HL-60 (cell line): ENCODE data around the gene C10orf71.

Experiments used
- DNase-seq, 2 experiments: peaks; one replicate each; pipeline ENCODE4 v3.0.0-alpha.2; 2010 to 2020; ENCODE audit warnings: low read depth in 1 of 2, low spot score in 1 of 2
- H3K27ac ChIP-seq: fragments of 250-450 bp; sonication (Bioruptor Pico); replicated peaks from 2 replicates; pipeline ENCODE4 v1.5.1; 2020; ENCODE audit warnings: mild to moderate bottlenecking, moderate library complexity
- H3K27me3 ChIP-seq: fragments of 250-450 bp; sonication (Bioruptor Pico); 2 replicates; pipeline ENCODE4 v1.5.1; 2021; ENCODE audit warnings: mild to moderate bottlenecking, moderate library complexity; ENCODE audit not compliant: insufficient read depth, poor library complexity, severe bottlenecking
- H3K4me3 ChIP-seq: replicated peaks from 2 replicates; pipeline ENCODE4 v1.5.1; 2011; ENCODE audit warnings: mild to moderate bottlenecking, control low read depth, low read length; ENCODE audit not compliant: insufficient read depth
- GABPA ChIP-seq: IDR thresholded peaks from 2 replicates; pipeline ENCODE4 v1.6.1; 2012; ENCODE audit warnings: low read depth
- POLR2AphosphoS5 ChIP-seq: IDR thresholded peaks from 2 replicates; pipeline ENCODE4 v1.6.1; 2012; ENCODE audit warnings: low read depth
- SPI1 ChIP-seq: IDR thresholded peaks from 2 replicates; pipeline ENCODE4 v1.6.1; 2012; ENCODE audit warnings: low read depth, mild to moderate bottlenecking, borderline replicate concordance
- TF ChIP-seq, protein P1 (sequence below): IDR thresholded peaks from one replicate; pipeline ENCODE4 v1.5.1; 2011; ENCODE audit warnings: low read length, control low read depth, inconsistent platforms; ENCODE audit not compliant: insufficient read depth
- TF ChIP-seq, protein P2 (sequence below): IDR thresholded peaks from 2 replicates; pipeline ENCODE4 v1.6.1; 2012; ENCODE audit warnings: low read depth; ENCODE audit not compliant: insufficient replicate concordance

C10orf71 gene

DNA sequence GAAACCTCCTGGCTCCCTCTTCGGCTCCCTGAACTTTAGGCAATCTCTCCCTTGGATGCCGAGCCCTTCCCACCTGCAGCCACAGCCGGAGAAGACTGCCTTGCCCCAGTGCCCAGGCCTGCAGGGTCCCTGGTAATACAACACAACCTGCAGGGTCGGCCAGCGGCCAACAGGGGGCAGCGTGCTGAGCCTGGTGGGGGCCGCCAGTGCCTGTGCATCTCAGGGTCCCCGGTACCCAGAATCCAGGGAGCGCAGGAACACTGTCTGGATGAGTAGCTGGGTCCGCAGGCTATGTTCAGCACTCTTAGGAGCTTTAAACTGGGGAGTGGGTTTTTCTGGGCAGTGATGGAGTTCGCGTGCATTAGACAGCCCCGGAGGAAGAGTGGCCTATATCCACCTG lies 17.5 kb upstream of the C10orf71 start:
- H3K27ac ChIP-seq, result no peak overlapping the region
- no peak for TF ChIP-seq POLR2AphosphoS5
- DNase-seq, result no peak
- H3K4me3 ChIP-seq, result no peak overlapping the region
- H3K27me3 ChIP-seq, result no peaks in the 10 kb centered on the region

DNA sequence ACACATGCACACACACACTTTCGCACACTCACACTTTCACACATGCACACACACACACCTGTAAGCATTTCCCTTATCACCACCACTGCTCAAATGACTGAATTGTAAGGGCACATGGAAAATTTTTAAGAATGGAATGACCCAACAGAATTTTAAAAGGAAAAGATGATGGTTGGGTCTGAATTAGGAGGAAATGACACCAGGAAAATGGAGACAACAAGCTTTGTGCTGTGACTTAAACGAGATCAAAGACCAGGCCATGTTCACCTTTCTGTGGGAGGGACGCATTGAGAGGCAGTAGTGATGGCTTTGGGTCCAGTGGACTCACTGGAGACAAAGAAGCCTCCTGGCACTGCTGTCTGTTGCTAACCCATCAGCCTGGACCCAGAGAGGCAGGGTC lies 16.7 kb upstream of the C10orf71 start:
- TF ChIP-seq POLR2AphosphoS5 (no peak), GABPA (no peak), SPI1 (no peak)
- TF ChIP-seq, protein P1, sequence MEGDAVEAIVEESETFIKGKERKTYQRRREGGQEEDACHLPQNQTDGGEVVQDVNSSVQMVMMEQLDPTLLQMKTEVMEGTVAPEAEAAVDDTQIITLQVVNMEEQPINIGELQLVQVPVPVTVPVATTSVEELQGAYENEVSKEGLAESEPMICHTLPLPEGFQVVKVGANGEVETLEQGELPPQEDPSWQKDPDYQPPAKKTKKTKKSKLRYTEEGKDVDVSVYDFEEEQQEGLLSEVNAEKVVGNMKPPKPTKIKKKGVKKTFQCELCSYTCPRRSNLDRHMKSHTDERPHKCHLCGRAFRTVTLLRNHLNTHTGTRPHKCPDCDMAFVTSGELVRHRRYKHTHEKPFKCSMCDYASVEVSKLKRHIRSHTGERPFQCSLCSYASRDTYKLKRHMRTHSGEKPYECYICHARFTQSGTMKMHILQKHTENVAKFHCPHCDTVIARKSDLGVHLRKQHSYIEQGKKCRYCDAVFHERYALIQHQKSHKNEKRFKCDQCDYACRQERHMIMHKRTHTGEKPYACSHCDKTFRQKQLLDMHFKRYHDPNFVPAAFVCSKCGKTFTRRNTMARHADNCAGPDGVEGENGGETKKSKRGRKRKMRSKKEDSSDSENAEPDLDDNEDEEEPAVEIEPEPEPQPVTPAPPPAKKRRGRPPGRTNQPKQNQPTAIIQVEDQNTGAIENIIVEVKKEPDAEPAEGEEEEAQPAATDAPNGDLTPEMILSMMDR, result no peak
- TF ChIP-seq, protein P2, sequence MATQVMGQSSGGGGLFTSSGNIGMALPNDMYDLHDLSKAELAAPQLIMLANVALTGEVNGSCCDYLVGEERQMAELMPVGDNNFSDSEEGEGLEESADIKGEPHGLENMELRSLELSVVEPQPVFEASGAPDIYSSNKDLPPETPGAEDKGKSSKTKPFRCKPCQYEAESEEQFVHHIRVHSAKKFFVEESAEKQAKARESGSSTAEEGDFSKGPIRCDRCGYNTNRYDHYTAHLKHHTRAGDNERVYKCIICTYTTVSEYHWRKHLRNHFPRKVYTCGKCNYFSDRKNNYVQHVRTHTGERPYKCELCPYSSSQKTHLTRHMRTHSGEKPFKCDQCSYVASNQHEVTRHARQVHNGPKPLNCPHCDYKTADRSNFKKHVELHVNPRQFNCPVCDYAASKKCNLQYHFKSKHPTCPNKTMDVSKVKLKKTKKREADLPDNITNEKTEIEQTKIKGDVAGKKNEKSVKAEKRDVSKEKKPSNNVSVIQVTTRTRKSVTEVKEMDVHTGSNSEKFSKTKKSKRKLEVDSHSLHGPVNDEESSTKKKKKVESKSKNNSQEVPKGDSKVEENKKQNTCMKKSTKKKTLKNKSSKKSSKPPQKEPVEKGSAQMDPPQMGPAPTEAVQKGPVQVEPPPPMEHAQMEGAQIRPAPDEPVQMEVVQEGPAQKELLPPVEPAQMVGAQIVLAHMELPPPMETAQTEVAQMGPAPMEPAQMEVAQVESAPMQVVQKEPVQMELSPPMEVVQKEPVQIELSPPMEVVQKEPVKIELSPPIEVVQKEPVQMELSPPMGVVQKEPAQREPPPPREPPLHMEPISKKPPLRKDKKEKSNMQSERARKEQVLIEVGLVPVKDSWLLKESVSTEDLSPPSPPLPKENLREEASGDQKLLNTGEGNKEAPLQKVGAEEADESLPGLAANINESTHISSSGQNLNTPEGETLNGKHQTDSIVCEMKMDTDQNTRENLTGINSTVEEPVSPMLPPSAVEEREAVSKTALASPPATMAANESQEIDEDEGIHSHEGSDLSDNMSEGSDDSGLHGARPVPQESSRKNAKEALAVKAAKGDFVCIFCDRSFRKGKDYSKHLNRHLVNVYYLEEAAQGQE, result no peak
- no peak overlapping the region for H3K4me3 ChIP-seq
- H3K27ac ChIP-seq, result no peak overlapping the region
- DNase-seq, result no peak
- no peaks in the 10 kb centered on the region for H3K27me3 ChIP-seq

DNA sequence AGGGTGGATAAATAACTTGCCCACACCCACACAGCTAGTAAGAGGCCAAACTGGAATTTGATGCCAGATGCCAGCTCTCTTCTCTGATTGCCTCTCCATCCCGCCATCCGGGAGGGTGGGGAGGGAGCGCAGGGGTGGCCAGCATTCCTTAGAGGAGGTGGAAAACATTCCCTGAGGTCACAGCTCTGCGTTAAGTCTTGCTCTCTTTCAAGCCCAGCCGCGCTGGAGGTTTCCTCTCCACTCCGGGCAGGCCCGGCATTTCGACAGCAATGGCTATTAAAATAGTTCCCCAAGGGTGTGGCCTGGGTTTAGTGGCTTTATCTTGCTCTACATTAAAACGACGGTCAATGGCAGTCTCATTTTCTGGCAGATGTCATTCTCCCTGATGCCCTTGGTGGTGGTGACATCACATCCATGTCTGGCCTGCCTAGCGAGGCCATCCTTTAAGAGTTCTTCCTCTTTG lies 16.1 kb upstream of the C10orf71 start:
- H3K27ac ChIP-seq, result no peak overlapping the region
- no peak overlapping the region for H3K4me3 ChIP-seq
- TF ChIP-seq POLR2AphosphoS5, result no peak
- TF ChIP-seq SPI1, result no peak
- DNase-seq, result no peak
- H3K27me3 ChIP-seq, result no peaks in the 10 kb centered on the region

DNA sequence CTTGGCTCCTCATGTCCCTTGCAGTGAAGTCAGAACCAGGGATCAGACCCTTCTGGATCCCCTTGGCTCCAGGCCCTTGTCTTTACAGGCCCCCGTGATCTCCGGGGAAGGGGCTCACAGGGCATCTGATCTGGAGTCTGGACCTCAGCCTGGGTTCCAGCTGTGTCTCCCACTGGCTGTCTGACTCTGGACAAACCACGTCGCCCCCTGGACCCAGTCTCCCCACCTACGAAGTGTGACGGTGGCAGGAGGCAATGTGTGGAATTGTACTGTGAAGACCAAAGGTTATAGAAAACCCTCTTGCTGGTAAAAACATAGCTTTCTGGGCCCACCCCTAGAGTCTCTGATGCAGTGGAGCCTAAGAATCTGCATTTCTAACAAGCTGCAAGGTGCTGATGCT lies 15.5 kb upstream of the C10orf71 start:
- no peak overlapping the region for H3K4me3 ChIP-seq
- no peak overlapping the region for H3K27ac ChIP-seq
- no peaks in the 10 kb centered on the region for H3K27me3 ChIP-seq
- TF ChIP-seq, protein P1, result no peak
- TF ChIP-seq, protein P2, result no peak
- TF ChIP-seq POLR2AphosphoS5, result no peak
- TF ChIP-seq GABPA, result no peak
- DNase-seq, result no peak

DNA sequence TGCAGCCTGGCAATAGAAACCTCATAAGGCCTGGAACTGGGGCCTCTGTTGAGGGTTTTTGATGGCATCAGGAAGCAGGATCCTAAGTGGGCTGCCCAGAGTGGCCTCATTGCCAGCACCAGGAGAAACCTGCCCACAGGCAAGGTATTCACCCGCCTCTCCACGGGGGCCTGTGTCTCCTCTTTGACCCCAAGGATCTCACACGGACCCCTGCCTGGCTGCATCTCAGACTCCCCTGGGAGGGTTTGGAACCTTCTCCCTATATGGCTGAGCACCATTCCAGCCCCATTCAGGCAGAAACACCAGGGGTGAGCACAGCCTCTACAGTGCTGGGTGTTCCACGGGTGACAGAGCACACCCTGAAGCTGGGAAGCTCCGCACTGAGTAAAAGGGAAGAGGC lies 14.6 kb upstream of the C10orf71 start:
- H3K4me3 ChIP-seq, result no peak overlapping the region
- DNase-seq, result no peak
- H3K27me3 ChIP-seq, result no peaks in the 10 kb centered on the region
- no peak overlapping the region for H3K27ac ChIP-seq
- TF ChIP-seq GABPA (no peak), POLR2AphosphoS5 (no peak), SPI1 (no peak)
- TF ChIP-seq, protein P1, result no peak
- TF ChIP-seq, protein P2, result no peak
